GM21576 (cell line): ENCODE data around the gene CCND2.
A peak's percentile ranks its signal among the peaks of the same experiment; 100 is the strongest.

Experiments used
- ATAC-seq: cut with Tn5 transposase; IDR thresholded peaks from one replicate; pipeline ENCODE4 v1.9.1; 2021; ENCODE audit warnings: mild to moderate bottlenecking, moderate library complexity; ENCODE audit not compliant: unreplicated experiment

Gene CCND2

DNA sequence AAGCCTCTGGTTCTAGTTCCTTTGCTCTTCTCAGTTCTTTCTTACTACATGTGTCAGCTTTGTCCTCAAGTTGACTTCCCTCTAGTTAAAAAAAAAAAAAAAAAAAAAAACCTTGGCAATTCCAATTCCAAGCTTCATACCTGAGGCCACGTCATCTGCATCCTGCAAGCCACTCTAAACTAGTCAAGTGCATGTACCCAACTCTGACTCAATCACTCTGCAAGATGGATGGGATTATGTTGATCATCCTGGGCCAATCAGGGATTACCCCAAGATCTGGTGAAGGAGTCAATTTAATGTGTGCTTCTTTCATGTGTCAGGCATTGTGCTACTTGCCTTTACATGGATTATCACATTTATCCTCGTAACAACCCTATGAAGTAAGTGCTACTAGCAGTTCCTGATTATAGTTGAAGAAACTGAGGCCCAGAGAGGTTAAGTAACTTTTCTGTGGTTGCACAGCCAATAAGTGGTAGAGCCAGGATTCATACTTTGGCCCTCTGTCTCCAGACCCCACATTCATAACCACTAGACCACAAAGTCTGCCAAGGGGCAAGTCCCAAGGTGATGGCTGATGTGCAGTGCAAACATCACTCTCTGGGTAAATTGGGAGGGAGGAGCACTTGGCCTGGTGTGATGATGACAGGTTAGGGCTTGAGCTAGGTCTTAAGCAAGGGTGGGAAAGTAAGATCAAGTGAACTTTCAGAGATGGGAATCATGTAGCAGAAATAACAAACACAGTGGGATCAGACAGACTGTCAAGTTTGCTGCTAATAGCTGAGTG, 17.3 kb upstream of the CCND2 start:
- no peak for ATAC-seq

DNA sequence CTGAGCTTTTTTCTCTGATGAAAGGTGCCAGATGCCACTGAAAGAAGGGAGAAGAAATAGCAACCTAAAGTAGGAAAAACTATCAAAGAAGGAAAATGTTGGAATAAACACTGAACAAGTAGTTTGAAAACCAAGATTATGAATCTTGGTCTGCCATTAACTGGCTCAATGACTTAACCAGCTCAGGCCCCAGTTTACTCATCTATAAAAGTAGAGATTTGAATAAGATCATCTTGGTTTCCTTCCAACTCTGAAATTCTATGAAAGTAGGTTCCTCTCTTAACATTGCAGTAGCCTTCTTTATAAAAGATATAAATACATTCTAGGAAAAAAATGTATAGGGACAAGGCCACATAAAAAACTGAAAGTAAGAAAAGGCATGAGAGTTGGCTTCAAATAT, 16.1 kb upstream of the CCND2 start:
- ATAC-seq: no peak

DNA sequence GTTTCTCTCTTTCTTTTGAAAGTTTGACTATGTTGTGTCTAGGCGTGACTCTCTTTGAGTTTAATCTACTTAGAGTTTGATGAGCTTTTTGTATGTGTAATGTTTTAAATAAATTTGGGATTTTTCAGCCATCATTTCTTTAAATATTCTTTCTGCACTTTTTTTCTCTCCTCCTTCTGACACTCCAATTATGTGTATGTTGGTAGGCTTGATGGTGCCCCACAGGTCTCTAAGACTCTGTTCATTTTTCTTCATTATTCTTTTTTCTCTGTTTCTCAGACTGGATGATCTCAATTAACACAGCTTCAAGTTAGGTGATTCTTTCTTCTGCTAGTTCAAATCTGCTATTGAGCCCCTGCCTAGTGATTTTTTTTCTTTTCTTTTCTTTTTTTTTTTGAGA, 14.5 kb upstream of the CCND2 start:
- ATAC-seq: no peak

DNA sequence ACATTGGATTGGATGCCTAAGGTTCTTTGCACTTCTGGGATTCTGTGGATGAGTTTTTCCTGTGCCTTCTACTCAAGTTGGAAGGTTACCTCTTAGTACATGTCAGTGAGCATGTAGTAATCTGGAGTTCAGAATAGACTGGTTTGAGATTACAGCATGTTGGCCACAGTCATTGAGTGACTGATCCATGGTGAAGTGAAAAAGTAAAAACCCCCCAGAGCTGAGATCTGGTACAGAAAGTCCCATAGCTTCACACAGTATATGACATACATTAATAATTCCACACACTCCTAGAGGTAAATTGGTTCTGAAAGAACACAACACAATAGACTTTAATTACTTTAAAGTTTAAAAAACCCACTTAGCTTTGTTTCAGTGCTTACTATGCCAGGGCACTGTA, 11.9 kb upstream of the CCND2 start:
- ATAC-seq: peak; percentile 58

DNA sequence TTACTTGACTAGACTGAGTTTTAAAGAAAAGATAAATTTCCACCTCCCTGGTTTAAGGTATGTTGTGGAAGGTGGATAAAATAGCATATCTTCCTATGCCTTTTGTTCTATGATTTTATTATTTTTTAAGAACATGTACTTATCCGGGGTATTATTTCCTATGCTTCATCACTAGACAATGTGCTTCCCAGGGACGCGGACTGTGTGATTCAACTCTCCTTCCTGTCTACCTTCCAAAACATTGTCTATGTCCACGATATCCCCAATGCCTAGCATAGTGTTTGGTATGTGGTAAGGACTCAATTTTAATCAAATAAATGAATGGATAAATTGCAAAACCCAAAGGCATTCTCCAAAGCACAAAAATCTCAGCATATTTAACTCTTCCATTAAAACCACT, 8.3 kb upstream of the CCND2 start:
- ATAC-seq: no peak

DNA sequence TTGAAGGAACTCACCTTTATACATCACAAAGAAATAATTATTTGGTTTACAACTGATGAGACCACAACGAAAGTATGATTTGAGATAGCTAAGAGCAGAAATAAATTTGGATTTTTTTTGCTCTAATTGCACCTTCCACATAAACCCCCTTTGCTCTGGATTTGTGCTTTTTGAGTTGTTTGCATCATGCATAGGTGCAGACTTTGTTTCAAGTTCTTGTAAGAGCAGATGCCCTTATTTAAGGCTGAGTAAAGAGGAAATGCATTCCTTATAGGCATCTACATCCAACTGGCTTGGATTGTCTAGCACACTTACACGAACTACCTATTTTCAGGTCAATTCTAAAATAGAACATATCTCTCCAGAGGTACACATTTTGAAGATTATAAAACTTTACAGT, 6.6 kb upstream of the CCND2 start:
- ATAC-seq: no peak

DNA sequence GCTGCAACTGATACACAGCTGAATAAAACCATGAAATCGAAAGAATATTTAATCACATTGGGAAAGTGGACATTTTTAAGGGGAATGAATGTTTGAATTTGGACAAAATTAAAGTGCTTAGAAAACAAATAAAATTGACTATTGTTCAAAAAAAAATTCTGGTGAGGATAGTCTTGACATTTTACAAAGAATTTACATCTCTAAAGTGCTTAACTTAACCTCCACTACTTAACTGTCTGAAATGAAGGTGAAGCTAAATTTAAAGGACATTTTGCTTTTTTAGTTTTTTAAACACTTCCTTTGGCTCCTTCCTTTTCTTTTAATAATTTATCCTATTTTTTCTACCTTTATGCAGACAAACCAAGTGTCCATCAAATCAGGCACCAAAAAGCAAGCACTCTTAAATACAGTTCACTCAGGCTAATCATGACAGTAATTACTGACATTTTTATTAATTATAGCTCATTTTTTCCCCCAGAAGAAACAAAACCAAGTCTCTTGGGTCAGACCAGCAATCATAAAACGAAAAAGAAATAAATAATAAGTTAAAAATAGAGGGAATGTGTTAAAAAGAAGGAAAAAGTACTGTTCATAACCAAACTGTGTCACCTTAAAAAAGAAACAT, 5.7 kb upstream of the CCND2 start:
- ATAC-seq: no peak

DNA sequence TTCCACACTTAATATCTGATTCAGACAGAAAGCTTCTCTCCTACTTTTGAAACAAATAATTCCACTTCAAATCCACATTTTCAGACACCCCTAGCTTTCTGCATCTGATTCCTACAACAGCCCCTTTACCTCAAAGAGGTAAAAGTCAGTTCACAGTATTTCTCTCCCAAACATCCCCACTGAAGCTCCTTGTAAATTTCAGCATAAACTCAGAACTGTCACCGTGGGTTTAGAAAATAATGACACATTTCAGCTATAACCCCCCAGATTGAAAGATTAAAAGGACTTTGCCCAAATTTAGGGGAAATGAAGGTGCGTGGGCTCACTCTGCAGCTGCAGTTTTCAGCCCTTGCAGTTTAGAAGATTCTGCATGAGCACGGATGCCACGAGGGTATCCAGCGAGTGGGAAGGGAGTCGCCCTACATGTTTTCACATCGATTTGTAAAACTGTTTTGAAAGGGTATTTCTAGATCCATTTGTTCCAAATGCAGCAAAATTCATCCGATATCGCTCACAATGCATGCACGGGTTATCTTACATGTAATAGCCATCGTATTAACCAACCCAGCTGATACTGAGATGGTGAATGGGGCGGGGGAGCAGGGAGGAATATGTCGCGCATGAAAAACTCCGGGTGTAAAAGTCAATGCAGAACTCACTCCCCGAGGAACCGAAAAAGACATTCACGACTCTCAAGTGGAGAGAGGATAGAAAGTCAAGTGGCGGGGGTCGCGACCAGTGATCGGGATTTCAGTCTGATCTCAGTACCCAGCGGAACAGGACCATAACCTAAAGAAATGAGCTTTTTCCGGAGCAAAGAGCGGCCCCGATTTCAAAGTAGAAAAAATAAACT, 5.0 kb upstream of the CCND2 start:
- ATAC-seq: no peak

DNA sequence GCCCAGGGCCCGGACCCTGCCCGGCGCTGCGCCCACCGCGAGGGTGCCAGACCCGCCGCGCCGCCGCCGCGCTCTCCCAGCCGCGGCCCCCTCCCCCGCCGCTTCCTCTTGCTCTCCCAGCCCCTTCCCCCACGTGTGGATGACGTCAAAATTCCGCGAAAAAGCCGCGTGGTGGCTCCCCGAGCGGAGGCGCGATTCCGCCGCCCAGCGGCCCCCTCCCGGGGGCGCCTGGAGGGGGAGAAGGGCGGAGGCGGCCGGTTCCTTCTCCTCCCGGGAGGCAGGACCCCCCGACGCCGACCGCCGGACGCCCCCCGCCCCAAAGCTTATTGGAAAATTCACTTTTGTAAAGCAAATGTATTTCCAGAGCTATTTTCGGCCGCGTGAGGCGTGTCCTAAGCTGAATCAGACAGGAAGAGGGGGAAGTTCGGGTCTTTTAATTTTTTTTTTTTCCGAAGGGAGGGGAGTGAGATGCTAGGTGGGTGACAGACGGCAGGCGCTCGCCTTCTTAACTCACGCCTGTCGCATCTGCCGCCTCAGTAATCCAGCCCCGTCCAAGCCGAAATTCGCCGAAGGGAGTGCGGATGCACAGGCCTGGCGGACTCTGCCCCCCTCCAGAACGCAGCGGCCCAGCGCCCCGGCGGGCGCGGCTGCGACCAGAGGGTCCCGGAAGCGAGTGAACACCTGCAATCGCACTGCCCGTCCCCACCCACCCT, 4.1 kb upstream of the CCND2 start:
- ATAC-seq: peak; percentile 31

DNA sequence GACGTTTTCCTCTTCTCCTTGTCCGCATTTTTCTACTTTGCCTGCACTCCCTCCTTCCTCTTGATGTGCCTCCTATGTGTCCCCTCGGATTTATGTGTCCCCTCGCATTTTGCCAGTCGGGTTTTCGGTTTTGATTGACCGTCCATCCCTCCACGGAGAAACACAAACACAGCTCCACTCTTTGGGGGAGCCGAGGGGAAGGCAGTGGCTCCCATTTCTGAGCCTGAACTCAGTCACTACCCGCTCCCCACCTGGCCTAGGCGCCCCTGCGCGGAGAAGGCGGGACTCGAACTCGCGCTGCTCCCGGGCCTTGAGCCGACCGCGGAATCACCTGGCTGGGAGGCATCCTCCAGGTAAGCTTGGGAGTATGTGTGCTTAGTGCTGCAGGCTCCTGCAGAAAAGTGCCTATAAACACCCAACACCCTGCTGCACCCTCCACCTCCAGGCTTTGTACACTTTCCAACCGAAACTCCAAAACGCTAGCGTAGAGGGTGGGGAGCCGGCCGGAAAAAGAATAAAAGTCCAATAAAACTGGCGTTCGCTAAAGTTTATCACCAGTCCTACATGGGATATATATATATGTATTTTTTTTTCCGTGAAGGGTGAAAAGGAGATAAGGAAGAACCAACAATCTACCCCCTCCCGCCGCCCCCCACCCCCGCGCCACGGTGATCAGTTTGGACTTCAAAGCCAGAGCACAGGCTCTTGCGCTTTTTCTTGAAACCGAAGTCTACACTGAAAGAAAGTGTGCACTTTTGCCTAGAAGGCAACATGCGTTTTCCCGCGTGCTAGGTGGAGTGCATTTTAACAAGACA, 3.3 kb upstream of the CCND2 start:
- ATAC-seq: no peak

DNA sequence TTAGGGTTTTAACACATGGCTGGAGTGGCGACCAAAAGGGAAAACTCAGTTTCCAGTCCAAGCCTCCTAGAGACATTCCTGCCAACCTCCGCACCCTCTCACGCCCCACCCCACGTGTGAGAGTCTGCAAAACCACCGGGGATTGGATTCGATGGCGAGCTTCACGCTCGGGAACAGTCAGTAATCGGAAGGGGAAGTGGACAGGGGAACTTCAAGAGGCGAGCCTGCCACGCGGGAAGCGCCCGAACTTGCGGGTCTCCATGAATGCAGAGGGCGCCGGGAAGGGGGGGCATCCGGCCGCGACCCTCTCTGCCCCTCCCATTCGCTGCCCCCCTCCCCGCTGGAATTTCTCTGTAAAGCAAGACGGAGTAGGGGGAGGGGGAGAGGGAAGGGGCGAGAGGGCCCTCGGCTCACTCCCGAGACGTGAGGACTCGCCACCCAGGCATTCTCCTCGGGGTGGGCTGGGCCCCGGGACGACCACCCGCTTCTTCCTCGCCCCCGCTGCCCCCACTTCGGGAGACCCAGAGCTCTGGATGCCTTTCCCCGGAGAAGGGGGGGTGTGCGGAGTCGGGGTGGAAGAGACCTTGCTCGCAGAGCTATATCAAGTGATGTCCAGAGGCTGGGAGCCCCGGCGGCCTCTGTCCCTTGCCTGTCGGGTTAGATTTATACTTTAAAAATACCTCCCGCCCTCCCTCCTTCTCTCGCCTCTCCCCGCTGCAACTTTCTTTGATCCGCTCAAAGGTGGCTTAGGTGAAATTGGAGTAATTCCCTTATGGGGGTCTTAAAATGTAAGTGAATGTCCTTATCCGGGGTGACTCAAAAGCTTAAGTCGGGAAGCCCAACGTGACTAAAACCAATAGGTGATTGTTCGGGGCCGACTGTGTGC, 2.5 kb upstream of the CCND2 start:
- ATAC-seq: no peak

DNA sequence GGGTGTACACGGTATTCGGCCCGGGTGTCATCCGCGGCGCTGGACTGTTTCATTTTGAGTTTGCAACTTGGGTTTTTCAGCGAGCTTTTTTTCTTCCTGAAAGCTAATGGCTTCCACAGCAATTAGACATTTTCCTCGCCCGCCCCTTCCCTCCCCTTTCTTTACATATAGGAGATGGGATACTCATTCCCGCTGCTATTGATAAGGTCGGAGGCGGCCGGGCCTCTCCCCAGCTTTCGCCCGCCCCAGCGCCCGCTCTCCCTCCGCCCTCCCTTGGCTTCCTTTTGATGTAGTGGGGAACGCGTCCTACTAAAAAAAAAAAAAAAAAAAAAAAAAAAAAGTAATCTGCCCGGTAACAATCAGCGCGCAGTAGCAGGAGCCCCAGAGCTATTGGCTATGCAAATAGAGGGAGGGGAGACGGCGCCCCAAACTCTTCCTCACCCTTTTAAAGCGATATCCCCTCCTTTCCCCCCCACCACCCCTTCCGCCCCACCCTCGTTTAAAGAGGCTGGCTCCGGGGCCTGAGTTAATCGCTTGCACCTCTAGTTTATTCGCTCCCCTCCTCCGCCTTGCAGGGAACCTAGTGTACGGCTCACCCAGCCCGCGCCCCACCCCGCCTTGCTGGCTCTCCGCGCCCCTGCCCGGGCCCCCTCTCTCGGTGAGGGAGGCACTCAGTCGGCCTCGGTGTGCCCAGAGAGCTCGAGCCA, 1.7 kb upstream of the CCND2 start:
- peak; percentile 52 for ATAC-seq

DNA sequence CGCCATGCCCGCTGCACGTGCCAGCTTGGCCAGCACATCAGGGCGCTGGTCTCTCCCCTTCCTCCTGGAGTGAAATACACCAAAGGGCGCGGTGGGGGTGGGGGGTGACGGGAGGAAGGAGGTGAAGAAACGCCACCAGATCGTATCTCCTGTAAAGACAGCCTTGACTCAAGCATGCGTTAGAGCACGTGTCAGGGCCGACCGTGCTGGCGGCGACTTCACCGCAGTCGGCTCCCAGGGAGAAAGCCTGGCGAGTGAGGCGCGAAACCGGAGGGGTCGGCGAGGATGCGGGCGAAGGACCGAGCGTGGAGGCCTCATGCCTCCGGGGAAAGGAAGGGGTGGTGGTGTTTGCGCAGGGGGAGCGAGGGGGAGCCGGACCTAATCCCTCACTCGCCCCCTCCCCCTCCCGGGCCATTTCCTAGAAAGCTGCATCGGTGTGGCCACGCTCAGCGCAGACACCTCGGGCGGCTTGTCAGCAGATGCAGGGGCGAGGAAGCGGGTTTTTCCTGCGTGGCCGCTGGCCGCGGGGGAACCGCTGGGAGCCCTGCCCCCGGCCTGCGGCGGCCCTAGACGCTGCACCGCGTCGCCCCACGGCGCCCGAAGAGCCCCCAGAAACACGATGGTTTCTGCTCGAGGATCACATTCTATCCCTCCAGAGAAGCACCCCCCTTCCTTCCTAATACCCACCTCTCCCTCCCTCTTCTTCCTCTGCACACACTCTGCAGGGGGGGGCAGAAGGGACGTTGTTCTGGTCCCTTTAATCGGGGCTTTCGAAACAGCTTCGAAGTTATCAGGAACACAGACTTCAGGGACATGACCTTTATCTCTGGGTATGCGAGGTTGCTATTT, 914 bp upstream of the CCND2 start:
- no peak for ATAC-seq

DNA sequence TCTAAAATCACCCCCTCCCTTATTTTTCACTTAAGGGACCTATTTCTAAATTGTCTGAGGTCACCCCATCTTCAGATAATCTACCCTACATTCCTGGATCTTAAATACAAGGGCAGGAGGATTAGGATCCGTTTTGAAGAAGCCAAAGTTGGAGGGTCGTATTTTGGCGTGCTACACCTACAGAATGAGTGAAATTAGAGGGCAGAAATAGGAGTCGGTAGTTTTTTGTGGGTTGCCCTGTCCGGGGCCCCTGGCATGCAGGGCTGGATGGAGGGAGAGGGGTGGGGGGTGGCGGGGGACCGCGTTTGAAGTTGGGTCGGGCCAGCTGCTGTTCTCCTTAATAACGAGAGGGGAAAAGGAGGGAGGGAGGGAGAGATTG, 300 bp upstream of the CCND2 start:
- ATAC-seq: no peak

DNA sequence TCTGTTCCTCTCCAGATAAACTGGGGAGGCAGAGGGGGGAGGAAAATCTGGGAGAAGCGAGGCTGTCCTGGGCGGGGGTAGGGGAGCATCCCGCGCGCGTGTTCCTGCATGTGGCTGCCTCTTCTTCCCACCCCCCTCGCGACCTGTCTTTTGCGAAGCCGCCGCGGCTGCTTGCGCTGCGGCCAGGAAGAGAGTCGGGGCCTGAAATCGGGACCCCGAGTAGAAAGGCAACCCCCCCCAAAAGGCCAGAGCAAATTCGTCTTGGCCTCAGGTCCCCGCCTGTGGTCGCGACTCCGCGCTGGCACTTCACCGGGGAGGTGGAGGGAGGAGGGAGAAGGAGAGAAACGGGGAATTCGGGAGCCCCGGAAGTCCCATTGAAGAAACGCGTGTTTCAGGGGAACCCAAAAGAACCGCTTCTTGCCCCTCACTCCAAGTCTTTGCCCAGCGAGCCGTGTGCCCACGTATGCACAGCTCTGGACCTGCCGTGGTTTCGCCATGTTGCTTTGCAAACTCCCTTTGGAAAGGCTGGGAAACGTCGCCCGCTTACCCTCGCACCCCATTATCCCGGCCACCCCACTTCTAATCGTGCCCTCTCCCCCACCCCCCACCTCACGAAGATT, 944 bp downstream of the CCND2 start:
- no peak for ATAC-seq

DNA sequence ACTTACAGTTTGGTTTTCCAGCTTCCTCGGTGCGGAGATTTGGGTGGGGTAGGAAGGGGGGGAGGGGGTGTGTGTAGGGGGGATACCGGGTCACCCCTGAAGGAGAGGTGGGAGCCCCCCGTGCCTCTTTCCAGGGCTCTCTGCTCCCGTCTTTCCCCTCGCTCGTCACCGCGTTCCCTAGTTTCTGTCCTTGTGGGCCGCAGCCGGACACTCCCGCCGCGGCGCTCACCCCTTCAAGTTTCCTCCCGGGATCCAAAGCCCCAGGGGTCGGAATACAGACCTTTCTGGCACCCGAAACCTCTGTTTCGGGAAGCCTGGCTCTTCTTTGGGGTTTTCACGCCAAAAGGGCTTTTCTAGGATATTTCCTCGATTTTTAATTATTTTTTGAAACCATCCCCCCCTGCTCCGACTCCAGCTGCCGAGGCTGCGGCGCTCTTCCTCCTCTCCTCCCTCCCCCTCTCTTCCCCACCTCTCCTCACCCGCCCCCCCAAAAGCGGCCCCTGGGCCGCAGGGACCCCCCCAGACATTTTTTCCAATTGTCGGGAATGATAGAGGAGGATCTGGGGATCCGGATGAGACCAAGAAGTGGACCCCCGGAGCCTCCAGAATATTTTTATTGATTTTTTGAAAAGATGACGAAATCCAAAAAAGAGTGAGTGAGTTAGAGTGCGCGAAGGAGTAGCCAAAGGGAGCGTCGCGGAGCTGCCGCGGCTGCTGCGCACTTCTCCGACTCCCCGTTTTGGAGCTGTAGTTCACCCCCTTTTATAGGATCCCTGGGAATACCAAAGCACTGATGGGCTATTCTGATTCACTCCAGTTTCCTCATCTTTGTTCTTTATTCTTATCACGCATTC, 1.7 kb downstream of the CCND2 start:
- no peak for ATAC-seq
